ENCODE results near the gene BTLA.

- TF ChIP-seq CTCF (IDR thresholded peaks at IDR 0.05; ENCODE audit: low read depth, low read length) (peak; percentile 90), EZH2phosphoT487 (IDR thresholded peaks at IDR 0.05; ENCODE audit: low read depth) (no peak)
These were observed 20.2 kb upstream of the BTLA start for GRCh38 chr3:112519424-112520001.
